ENCODE results near the gene IL18BP. TPM values are rescaled to one million over a fixed set of nuclear protein-coding genes. Genes with fewer than 3 reads are reported as not detected.

IL18BP gene
- 16.9 and 17.9 TPM in 2 replicates for total RNA-seq (2021)
- Bru-seq, nascent RNA, result percentile 69 among the genes with signal in this experiment
- percentile 84 among the genes with signal in this experiment for BruChase-seq, experiment 1, labeled RNA remaining after a 2-hour chase
- BruChase-seq, experiment 2, labeled RNA remaining after a 6-hour chase, result percentile 87 among the genes with signal in this experiment
- long read RNA-seq, partial matches to known transcripts, result 0 of 8 reads
- long read RNA-seq, other reads (novel, unspliced or antisense), result 8 of 8 reads

GRCh38 chr11:71998649-71999310 lies at the start of gene IL18BP:
Gene IL18BP, plus strand, starts transcription at chr11:71998909. Its CDS starts 1,076 bp downstream, at chr11:71999985.
- H3K27me3 ChIP-seq (ENCODE audit: insufficient read depth, low read depth), result no peaks in the 10 kb centered on the region
- H3K27ac ChIP-seq, result no peak within 1 kb of the TSS
- no peaks in the 10 kb centered on the region for H3K9me3 ChIP-seq (ENCODE audit: insufficient read depth, low read depth)
- no peak for TF ChIP-seq EZH2 (IDR thresholded peaks at IDR 0.05; ENCODE audit: low read depth)
- no peak for TF ChIP-seq CTCF (conservative IDR thresholded peaks at IDR 0.05)
- POLR2A ChIA-PET (ENCODE audit: unreplicated experiment), result no interaction called here
- DNase-seq, result no peak
- H3F3A ChIP-seq (ENCODE audit: insufficient read depth, low read depth), result peaks cover 22% of the 10 kb centered on the region; the same call in 1 of the 2 replicates
- H2AFZ ChIP-seq, result no peak within 1 kb of the TSS
- no peaks in the 10 kb centered on the region for H3K9me2 ChIP-seq (ENCODE audit: insufficient read depth)
- H4K20me1 ChIP-seq (ENCODE audit: insufficient read depth), result peaks cover 3% of the 10 kb centered on the region; the same call in 1 of the 2 replicates
- H3K4me3 ChIP-seq, result no peak within 1 kb of the TSS
- no TSS peak for BruUV-seq (replicated peaks)
- CTCF ChIA-PET, result no interaction called here
- H3K36me3 ChIP-seq (ENCODE audit: low read depth), result 0 out of 2 replicates have a peak, but pooled peaks cover 11% of the 10 kb centered on the region
- no peaks in the 10 kb centered on the region for H3K79me2 ChIP-seq (ENCODE audit: low read depth)
- no peaks in the 10 kb centered on the region for H3K4me1 ChIP-seq (replicated peaks; ENCODE audit: insufficient read depth)
- H3K4me2 ChIP-seq, result no peak within 1 kb of the TSS
- intact Hi-C loops (cut with micrococcal nuclease; ENCODE audit: unreplicated experiment), result no loop called here

- DNase-seq, result no peak
- peaks cover 8% of the 10 kb centered on the region; the same call in 1 of the 2 replicates for H4K20me1 ChIP-seq (ENCODE audit: insufficient read depth)
- ChIA-PET CTCF (interaction anchor here (0.6 kb wide), 1 partner anchor 432 kb away, joined by 13 read pairs; no protein-coding TSS in a partner anchor), POLR2A (ENCODE audit: unreplicated experiment) (interaction anchor here (0.6 kb wide), 1 partner anchor 20 kb away, joined by 19 read pairs; the partner anchor contains the start of genes RNF121 and XNDC1N)
- H3K27ac ChIP-seq, result no peak overlapping the region
- H3K4me3 ChIP-seq, result no peak overlapping the region
- no peaks in the 10 kb centered on the region for H3K36me3 ChIP-seq (ENCODE audit: low read depth)
- H3K4me1 ChIP-seq (replicated peaks; ENCODE audit: insufficient read depth), result peaks cover 38% of the 10 kb centered on the region
- peaks cover 70% of the 10 kb centered on the region for H3K79me2 ChIP-seq (ENCODE audit: low read depth)
- H2AFZ ChIP-seq, result no peak overlapping the region
- TF ChIP-seq CTCF (conservative IDR thresholded peaks at IDR 0.05), result no peak
- no peak for TF ChIP-seq EZH2 (IDR thresholded peaks at IDR 0.05; ENCODE audit: low read depth)
- no peaks in the 10 kb centered on the region for H3K27me3 ChIP-seq (ENCODE audit: insufficient read depth, low read depth)
- H3K4me2 ChIP-seq, result no peak overlapping the region
- no peaks in the 10 kb centered on the region for H3K9me2 ChIP-seq (ENCODE audit: insufficient read depth)
- no peaks in the 10 kb centered on the region for H3K9me3 ChIP-seq (ENCODE audit: insufficient read depth, low read depth)
- BruUV-seq (replicated peaks), result no TSS peak
- intact Hi-C loops (cut with micrococcal nuclease; ENCODE audit: unreplicated experiment), result no loop called here
- H3F3A ChIP-seq (ENCODE audit: insufficient read depth, low read depth), result peaks cover 23% of the 10 kb centered on the region; the same call in 1 of the 2 replicates
Measured at GRCh38 chr11:71949034-71949433, 49.7 kb upstream of the IL18BP start.

- Histone ChIP-seq H3K79me2 (ENCODE audit: low read depth) (peaks cover 60% of the 10 kb centered on the region), H3K9me3 (ENCODE audit: insufficient read depth, low read depth) (no peaks in the 10 kb centered on the region), H3K9me2 (ENCODE audit: insufficient read depth) (no peaks in the 10 kb centered on the region), H3K27me3 (ENCODE audit: insufficient read depth, low read depth) (no peaks in the 10 kb centered on the region), H3K4me2 (no peak overlapping the region), H3F3A (ENCODE audit: insufficient read depth, low read depth) (peaks cover 11% of the 10 kb centered on the region; the same call in 1 of the 2 replicates), H2AFZ (no peak overlapping the region), H4K20me1 (ENCODE audit: insufficient read depth) (peaks cover 9% of the 10 kb centered on the region; the same call in 1 of the 2 replicates), H3K4me1 (replicated peaks; ENCODE audit: insufficient read depth) (peaks cover 14% of the 10 kb centered on the region), H3K36me3 (ENCODE audit: low read depth) (0 out of 2 replicates have a peak, but pooled peaks cover under 1% of the 10 kb centered on the region), H3K27ac (no peak overlapping the region), H3K4me3 (no peak overlapping the region)
- no peak for TF ChIP-seq CTCF (conservative IDR thresholded peaks at IDR 0.05)
- TF ChIP-seq EZH2 (IDR thresholded peaks at IDR 0.05; ENCODE audit: low read depth), result no peak
- intact Hi-C loops (cut with micrococcal nuclease; ENCODE audit: unreplicated experiment), result no loop called here
- DNase-seq, result no peak
- ChIA-PET CTCF (interaction anchor here (0.5 kb wide), 1 partner anchor 128 kb away, joined by 4 read pairs; no protein-coding TSS in a partner anchor), POLR2A (ENCODE audit: unreplicated experiment) (no interaction called here)
- no TSS peak for BruUV-seq (replicated peaks)
Measured at GRCh38 chr11:71951741-71952310, 46.9 kb upstream of the IL18BP start.
